Osteoblast (primary cell): ENCODE measurements around the gene CTDSP2. TPM values are rescaled to one million over a fixed set of nuclear protein-coding genes. Genes with fewer than 3 reads are reported as not detected.
"Not testable (repeated sequence)": the region's sequence is repeated elsewhere in the genome, so short reads cannot be mapped to it uniquely, and the experiment has no call there.

Source experiments
- DNase-seq: peaks from one replicate; pipeline ENCODE4 v3.0.0; 2011; ENCODE audit warnings: low spot score, mixed read lengths; ENCODE audit not compliant: insufficient read length; ENCODE audit errors: missing footprints
- H2AFZ ChIP-seq: 2 replicates; pipeline ENCODE4 v1.6.0; 2011; ENCODE audit warnings: mild to moderate bottlenecking, low read length
- H3K27ac ChIP-seq: 2 replicates; pipeline ENCODE4 v1.5.1; 2011; ENCODE audit warnings: mild to moderate bottlenecking, low read depth, low read length, moderate library complexity
- H3K27me3 ChIP-seq: 2 replicates; pipeline ENCODE4 v1.6.0; 2012; ENCODE audit warnings: mild to moderate bottlenecking, control low read depth, inconsistent platforms, low read length, moderate library complexity; ENCODE audit not compliant: insufficient read depth
- H3K36me3 ChIP-seq: 2 replicates; pipeline ENCODE4 v1.5.1; 2011; ENCODE audit warnings: mild to moderate bottlenecking, low read length, control low read depth, moderate library complexity; ENCODE audit not compliant: insufficient read depth
- H3K4me1 ChIP-seq: 2 replicates; pipeline ENCODE4 v1.5.1; 2011; ENCODE audit warnings: mild to moderate bottlenecking, low read length, control low read depth, moderate library complexity; ENCODE audit not compliant: insufficient read depth
- H3K4me2 ChIP-seq: 2 replicates; pipeline ENCODE4 v1.6.0; 2011; ENCODE audit warnings: mild to moderate bottlenecking, low read length; ENCODE audit not compliant: insufficient read depth
- H3K4me3 ChIP-seq: fragments of 200-600 bp; sonication (generic); 3 replicates; pipeline ENCODE4 v1.5.1; 2012; ENCODE audit warnings: mild to moderate bottlenecking, low read length, inconsistent platforms; ENCODE audit not compliant: insufficient read depth
- H3K79me2 ChIP-seq: 2 replicates; pipeline ENCODE4 v1.6.0; 2012; ENCODE audit warnings: mild to moderate bottlenecking, low read length, control low read depth, inconsistent platforms; ENCODE audit not compliant: insufficient read depth
- H3K9me3 ChIP-seq: 2 replicates; pipeline ENCODE4 v1.5.1; 2011; ENCODE audit warnings: low read depth, low read length, control low read depth
- H4K20me1 ChIP-seq: 2 replicates; pipeline ENCODE4 v1.6.0; 2012; ENCODE audit warnings: mild to moderate bottlenecking, low read length, control low read depth; ENCODE audit not compliant: insufficient read depth
- total RNA-seq: library from RNA; depleted of rRNA; stranded (reverse); fragments of >200 nt; gene quantifications from 2 replicates; pipeline ENCODE4 v1.2.3, GENCODE V29; 2012
- TF ChIP-seq, protein P1 (sequence below): IDR thresholded peaks from 2 replicates; pipeline ENCODE4 v1.5.1; 2011; ENCODE audit warnings: mild to moderate bottlenecking, low read depth, low read length, moderate library complexity; ENCODE audit errors: extremely low read depth

Gene CTDSP2
- total RNA-seq, 1 donor, result 116 TPM

GRCh38 chr12:57881475-57881874, 34.9 kb upstream of the CTDSP2 start:
- H3K27ac ChIP-seq, result peak overlapping the region; percentile 20
- no peak overlapping the region for H3K4me3 ChIP-seq
- no peak for DNase-seq
- peaks cover 6% of the 10 kb centered on the region for H3K4me1 ChIP-seq
- TF ChIP-seq, protein P1, sequence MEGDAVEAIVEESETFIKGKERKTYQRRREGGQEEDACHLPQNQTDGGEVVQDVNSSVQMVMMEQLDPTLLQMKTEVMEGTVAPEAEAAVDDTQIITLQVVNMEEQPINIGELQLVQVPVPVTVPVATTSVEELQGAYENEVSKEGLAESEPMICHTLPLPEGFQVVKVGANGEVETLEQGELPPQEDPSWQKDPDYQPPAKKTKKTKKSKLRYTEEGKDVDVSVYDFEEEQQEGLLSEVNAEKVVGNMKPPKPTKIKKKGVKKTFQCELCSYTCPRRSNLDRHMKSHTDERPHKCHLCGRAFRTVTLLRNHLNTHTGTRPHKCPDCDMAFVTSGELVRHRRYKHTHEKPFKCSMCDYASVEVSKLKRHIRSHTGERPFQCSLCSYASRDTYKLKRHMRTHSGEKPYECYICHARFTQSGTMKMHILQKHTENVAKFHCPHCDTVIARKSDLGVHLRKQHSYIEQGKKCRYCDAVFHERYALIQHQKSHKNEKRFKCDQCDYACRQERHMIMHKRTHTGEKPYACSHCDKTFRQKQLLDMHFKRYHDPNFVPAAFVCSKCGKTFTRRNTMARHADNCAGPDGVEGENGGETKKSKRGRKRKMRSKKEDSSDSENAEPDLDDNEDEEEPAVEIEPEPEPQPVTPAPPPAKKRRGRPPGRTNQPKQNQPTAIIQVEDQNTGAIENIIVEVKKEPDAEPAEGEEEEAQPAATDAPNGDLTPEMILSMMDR, result no peak
- no peaks in the 10 kb centered on the region for H3K27me3 ChIP-seq
- no peak overlapping the region for H2AFZ ChIP-seq
- no peaks in the 10 kb centered on the region for H3K79me2 ChIP-seq
- no peaks in the 10 kb centered on the region for H4K20me1 ChIP-seq
- H3K4me2 ChIP-seq, result peak overlapping the region; percentile 8
- no peaks in the 10 kb centered on the region for H3K9me3 ChIP-seq
- H3K36me3 ChIP-seq, result no peaks in the 10 kb centered on the region

DNA sequence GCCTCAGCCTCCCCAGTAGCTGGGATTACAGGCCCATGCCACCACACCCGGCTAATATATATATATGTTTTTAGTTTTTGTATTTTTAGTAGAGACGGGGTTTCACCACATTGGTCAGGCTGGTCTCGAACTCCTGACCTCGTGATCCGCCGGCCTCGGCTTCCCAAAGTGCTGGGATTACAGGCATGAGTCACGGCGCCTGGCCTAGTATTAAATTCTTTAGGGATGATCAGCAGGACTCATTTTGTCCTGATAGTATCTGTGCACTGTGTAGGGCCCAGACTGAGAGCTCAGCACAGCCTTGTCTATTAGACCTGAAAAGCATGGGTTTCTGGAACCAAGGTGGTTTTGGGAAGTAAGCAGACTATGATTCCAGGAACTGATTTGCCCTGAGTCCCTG, 34.5 kb upstream of the CTDSP2 start:
- peak overlapping the region; percentile 20 for H3K27ac ChIP-seq
- H3K79me2 ChIP-seq, H3K27me3 ChIP-seq, H3K4me3 ChIP-seq, H3K36me3 ChIP-seq, H2AFZ ChIP-seq, H3K4me1 ChIP-seq, H4K20me1 ChIP-seq, H3K9me3 ChIP-seq: not testable (repeated sequence)
- H3K4me2 ChIP-seq, result peak overlapping the region; percentile 8
- DNase-seq, result peak; percentile 72

DNA sequence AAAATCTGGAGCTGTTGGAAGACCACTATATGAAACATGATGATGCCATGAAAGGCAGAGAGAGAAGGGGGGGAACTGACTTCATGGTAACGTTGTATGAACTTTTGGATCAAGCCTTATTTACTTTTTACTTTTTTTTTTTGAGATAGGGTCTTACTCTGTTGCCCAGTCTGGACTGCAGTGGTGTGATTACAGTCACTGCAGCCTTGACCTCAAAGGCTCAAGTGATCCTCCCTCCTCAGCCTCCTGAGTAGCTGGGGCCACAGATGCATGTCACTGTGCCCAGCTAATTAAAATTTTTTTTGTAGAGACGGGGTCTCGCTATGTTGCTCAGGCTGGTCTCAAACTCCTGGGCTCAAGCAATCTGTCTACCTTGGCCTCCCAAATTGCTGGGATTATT, 31.3 kb upstream of the CTDSP2 start:
- Histone ChIP-seq H3K4me1 (peaks cover 12% of the 10 kb centered on the region), H3K79me2 (no peaks in the 10 kb centered on the region), H3K27ac (no peak overlapping the region), H3K9me3 (no peaks in the 10 kb centered on the region), H3K4me2 (no peak overlapping the region), H4K20me1 (no peaks in the 10 kb centered on the region), H3K27me3 (no peaks in the 10 kb centered on the region), H2AFZ (no peak overlapping the region), H3K36me3 (no peaks in the 10 kb centered on the region), H3K4me3 (no peak overlapping the region)
- TF ChIP-seq, protein P1, result no peak
- DNase-seq, result no peak

DNA sequence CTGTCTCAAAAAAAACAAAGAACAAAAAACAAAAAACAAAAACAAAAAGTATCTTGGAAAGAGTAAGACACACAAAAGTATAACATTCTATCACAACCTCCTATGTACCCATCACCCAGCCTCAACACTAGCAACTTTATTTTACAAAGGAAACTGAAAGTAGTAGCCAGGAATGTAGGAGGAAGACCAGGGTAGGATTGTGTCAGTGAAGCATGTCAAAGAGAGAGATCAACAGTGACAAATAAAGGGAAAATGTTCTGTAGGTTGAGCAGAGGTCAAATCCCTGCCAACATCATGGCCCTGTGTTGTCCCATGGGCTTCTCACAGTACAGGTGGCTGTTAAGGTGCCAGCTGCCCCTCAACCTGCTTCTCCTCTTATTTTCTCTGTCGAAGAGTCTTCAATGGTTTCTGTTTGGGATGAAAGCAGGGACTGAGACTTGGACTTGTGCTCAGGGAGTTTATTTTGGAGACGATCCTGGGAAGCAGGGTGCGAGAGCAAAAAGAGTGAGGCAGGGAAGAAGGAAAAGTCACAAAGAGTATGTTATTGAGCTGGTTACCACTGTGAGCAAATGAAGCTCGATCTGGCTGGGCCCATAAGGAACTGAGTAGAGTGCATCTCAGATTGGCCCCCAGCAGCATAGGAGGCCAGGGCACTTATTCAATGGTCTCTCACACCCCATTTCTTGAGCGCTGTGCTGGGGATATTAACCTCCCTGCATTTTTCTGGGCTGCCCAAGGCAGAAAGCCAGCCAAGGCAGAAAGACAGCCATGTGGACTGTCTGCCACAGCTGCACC, 29.4 kb upstream of the CTDSP2 start:
- peak overlapping the region; percentile 90 for H2AFZ ChIP-seq
- no peaks in the 10 kb centered on the region for H3K79me2 ChIP-seq
- H3K4me3 ChIP-seq, result peak overlapping the region; percentile 52
- no peaks in the 10 kb centered on the region for H3K27me3 ChIP-seq
- TF ChIP-seq, protein P1, result no peak
- H4K20me1 ChIP-seq, result no peaks in the 10 kb centered on the region
- H3K9me3 ChIP-seq, result no peaks in the 10 kb centered on the region
- H3K36me3 ChIP-seq, result no peaks in the 10 kb centered on the region
- DNase-seq, result peak; percentile 59
- H3K27ac ChIP-seq, result peak overlapping the region; percentile 32
- H3K4me2 ChIP-seq, result peak overlapping the region; percentile 84
- peaks cover 7% of the 10 kb centered on the region for H3K4me1 ChIP-seq
